K562 (cell line): ENCODE data around the gene AMBRA1. TPM values are rescaled to one million over a fixed set of nuclear protein-coding genes. Genes with fewer than 3 reads are reported as not detected.

Experiments used
- BCOR ChIP-seq: fragments of 450-650 bp; IDR thresholded peaks from 2 replicates; pipeline ENCODE4 v1.6.1; 2016
- BRD9 ChIP-seq: fragments of 450-650 bp; IDR thresholded peaks from 2 replicates; pipeline ENCODE4 v1.6.1; 2018; ENCODE audit warnings: low read depth; ENCODE audit not compliant: partially characterized antibody
- C11orf30 ChIP-seq: fragments of 450-650 bp; IDR thresholded peaks from 2 replicates; pipeline ENCODE4 v1.6.1; 2016; ENCODE audit warnings: low read depth, mild to moderate bottlenecking
- CREB3L1 ChIP-seq: fragments of 450-650 bp; IDR thresholded peaks from 2 replicates; pipeline ENCODE4 v1.6.1; 2014; ENCODE audit warnings: low read depth, mild to moderate bottlenecking, moderate library complexity, borderline replicate concordance
- CXXC5 ChIP-seq: fragments of 250-450 bp; sonication (Bioruptor Pico); IDR thresholded peaks from 2 replicates; pipeline ENCODE4 v1.8.0; 2022; ENCODE audit warnings: inconsistent platforms, mild to moderate bottlenecking, moderate library complexity
- E2F3 ChIP-seq: fragments of 250-450 bp; sonication (Bioruptor Pico); IDR thresholded peaks from 2 replicates; pipeline ENCODE4 v1.4.0; 2020; ENCODE audit warnings: mild to moderate bottlenecking
- FOSL1 ChIP-seq: fragments of 200-800 bp; sonication (Bioruptor generic); conservative IDR thresholded peaks from 2 replicates; pipeline ENCODE4 v1.6.1; 2016; ENCODE audit warnings: missing genetic modification characterization, missing compliant biosample characterization
- GATAD2A ChIP-seq: fragments of 450-650 bp; IDR thresholded peaks from 2 replicates; pipeline ENCODE4 v1.6.1; 2017
- HMGN3 ChIP-seq: IDR thresholded peaks from 2 replicates; pipeline ENCODE4 v1.6.1; 2011; ENCODE audit warnings: borderline replicate concordance, low read depth, mild to moderate bottlenecking, mixed read lengths, low read length; ENCODE audit not compliant: insufficient read length; ENCODE audit errors: extremely low read depth
- MTA3 ChIP-seq: fragments of 450-650 bp; formaldehyde crosslinking; IDR thresholded peaks from 2 replicates; pipeline ENCODE4 v1.6.1; 2017; ENCODE audit warnings: mild to moderate bottlenecking, borderline replicate concordance
- NONO ChIP-seq, 2 experiments: fragments of 200-400 bp in 1 of 2; fragments of 450-650 bp in 1 of 2; formaldehyde crosslinking in 1 of 2; IDR thresholded peaks; 2 replicates each; pipeline ENCODE4 v1.6.1; 2017; ENCODE audit warnings: low read depth in 2 of 2, mild to moderate bottlenecking in 2 of 2, moderate library complexity in 2 of 2, low read length in 1 of 2
- PCBP1 ChIP-seq: fragments of 200-400 bp; formaldehyde crosslinking; IDR thresholded peaks from 2 replicates; pipeline ENCODE4 v1.6.1; 2018; ENCODE audit warnings: mild to moderate bottlenecking, low read depth, low read length; ENCODE audit not compliant: poor library complexity, severe bottlenecking
- POLR2A ChIP-seq: fragments of 450-650 bp; conservative IDR thresholded peaks from 2 replicates; pipeline ENCODE4 v1.6.1; 2016
- STAT5A ChIP-seq: IDR thresholded peaks from 2 replicates; pipeline ENCODE4 v1.6.1; 2012; ENCODE audit warnings: low read length, inconsistent platforms, borderline replicate concordance
- TRIM28 ChIP-seq: fragments of 450-650 bp; IDR thresholded peaks from 2 replicates; pipeline ENCODE4 v1.6.1; 2017
- ZNF197 ChIP-seq: fragments of 200-800 bp; sonication (Bioruptor generic); IDR thresholded peaks from 2 replicates; pipeline ENCODE4 v1.6.1; 2016; ENCODE audit warnings: low read depth, missing genetic modification characterization, missing compliant biosample characterization
- polyA plus RNA-seq, 8 experiments: library from polyadenylated mRNA; depleted of rRNA in 4 of 8; stranded (reverse) in 5 of 8; unstranded in 3 of 8; fragments of >200 nt; fragmentation: Nextera tagmentation in 2 of 8; fragmentation: Illumina TruSeq in 1 of 8; extraction: Ambion mirVana in 2 of 8; extraction: Trizol in 1 of 8; gene quantifications; 2 replicates each; pipeline versions ENCODE4 v1.2.1 to v1.2.3, GENCODE V29; 2011 to 2014; ENCODE audit warnings: inconsistent platforms in 1 of 8, missing spikeins in 1 of 8
- total RNA-seq, 7 experiments: library from RNA; depleted of rRNA in 6 of 7; stranded (reverse); fragments of >200 nt in 6 of 7; fragmentation: Illumina TruSeq in 2 of 7; extraction: Trizol in 2 of 7; gene quantifications; 2 replicates each; pipeline versions ENCODE4 v1.2.1 to v1.2.3, GENCODE V29; 2011 to 2021; ENCODE audit warnings: low replicate concordance in 1 of 7
- TF ChIP-seq, protein P1 (sequence below): fragments of 450-650 bp; formaldehyde crosslinking; IDR thresholded peaks from 2 replicates; pipeline ENCODE4 v1.4.0; 2020; ENCODE audit warnings: mild to moderate bottlenecking, moderate library complexity
- TF ChIP-seq, protein P2 (sequence below): fragments of 450-650 bp; conservative IDR thresholded peaks from 2 replicates; pipeline ENCODE4 v1.6.1; 2016; ENCODE audit warnings: missing genetic modification characterization, low read depth, mild to moderate bottlenecking, control low read depth, missing compliant biosample characterization
- TF ChIP-seq, protein P3 (sequence below): fragments of 150-350 bp; conservative IDR thresholded peaks from 2 replicates; pipeline ENCODE4 v1.6.1; 2014; ENCODE audit warnings: low read length
- TF ChIP-seq, protein P4 (sequence below): fragments of 450-650 bp; IDR thresholded peaks from 2 replicates; pipeline ENCODE4 v1.6.1; 2016; ENCODE audit warnings: antibody characterized with exemption

AMBRA1 gene
- total and polyA plus RNA-seq, 9 of the 15 experiments (the other 6 are each of a cell fraction or from before 2014, with no cell fraction given): 0.15 to 24.5 (median 13.0) TPM

- TF ChIP-seq TRIM28 (0 out of 2 replicates have a peak, but pooled peaks have one; percentile 28), CXXC5 (peak; percentile 66), CREB3L1 (no peak), MTA3 (peak; percentile 54), ZNF197 (CRISPR knock-in tag) (no peak), STAT5A (no peak), HMGN3 (peak; percentile 31), NONO (IDR thresholded peaks at IDR 0.05; ENCODE audit: low read depth in 2 of 2, low read length in 1 of 2) (no peak), C11orf30 (no peak), E2F3 (CRISPR knock-in tag) (0 out of 2 replicates have a peak, but pooled peaks have one; percentile 19), PCBP1 (peak; percentile 69), BRD9 (no peak), GATAD2A (peak; percentile 68; the same call in 1 of the 2 replicates), BCOR (peak; percentile 43; the same call in 1 of the 2 replicates), FOSL1 (peak; percentile 76), POLR2A (peak; percentile 66)
- TF ChIP-seq, protein P1, sequence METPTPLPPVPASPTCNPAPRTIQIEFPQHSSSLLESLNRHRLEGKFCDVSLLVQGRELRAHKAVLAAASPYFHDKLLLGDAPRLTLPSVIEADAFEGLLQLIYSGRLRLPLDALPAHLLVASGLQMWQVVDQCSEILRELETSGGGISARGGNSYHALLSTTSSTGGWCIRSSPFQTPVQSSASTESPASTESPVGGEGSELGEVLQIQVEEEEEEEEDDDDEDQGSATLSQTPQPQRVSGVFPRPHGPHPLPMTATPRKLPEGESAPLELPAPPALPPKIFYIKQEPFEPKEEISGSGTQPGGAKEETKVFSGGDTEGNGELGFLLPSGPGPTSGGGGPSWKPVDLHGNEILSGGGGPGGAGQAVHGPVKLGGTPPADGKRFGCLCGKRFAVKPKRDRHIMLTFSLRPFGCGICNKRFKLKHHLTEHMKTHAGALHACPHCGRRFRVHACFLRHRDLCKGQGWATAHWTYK (CRISPR knock-in tag): peak; percentile 61; the same call in 1 of the 2 replicates
- TF ChIP-seq, protein P2, sequence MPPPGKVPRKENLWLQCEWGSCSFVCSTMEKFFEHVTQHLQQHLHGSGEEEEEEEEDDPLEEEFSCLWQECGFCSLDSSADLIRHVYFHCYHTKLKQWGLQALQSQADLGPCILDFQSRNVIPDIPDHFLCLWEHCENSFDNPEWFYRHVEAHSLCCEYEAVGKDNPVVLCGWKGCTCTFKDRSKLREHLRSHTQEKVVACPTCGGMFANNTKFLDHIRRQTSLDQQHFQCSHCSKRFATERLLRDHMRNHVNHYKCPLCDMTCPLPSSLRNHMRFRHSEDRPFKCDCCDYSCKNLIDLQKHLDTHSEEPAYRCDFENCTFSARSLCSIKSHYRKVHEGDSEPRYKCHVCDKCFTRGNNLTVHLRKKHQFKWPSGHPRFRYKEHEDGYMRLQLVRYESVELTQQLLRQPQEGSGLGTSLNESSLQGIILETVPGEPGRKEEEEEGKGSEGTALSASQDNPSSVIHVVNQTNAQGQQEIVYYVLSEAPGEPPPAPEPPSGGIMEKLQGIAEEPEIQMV (tag): no peak
- TF ChIP-seq, protein P3, sequence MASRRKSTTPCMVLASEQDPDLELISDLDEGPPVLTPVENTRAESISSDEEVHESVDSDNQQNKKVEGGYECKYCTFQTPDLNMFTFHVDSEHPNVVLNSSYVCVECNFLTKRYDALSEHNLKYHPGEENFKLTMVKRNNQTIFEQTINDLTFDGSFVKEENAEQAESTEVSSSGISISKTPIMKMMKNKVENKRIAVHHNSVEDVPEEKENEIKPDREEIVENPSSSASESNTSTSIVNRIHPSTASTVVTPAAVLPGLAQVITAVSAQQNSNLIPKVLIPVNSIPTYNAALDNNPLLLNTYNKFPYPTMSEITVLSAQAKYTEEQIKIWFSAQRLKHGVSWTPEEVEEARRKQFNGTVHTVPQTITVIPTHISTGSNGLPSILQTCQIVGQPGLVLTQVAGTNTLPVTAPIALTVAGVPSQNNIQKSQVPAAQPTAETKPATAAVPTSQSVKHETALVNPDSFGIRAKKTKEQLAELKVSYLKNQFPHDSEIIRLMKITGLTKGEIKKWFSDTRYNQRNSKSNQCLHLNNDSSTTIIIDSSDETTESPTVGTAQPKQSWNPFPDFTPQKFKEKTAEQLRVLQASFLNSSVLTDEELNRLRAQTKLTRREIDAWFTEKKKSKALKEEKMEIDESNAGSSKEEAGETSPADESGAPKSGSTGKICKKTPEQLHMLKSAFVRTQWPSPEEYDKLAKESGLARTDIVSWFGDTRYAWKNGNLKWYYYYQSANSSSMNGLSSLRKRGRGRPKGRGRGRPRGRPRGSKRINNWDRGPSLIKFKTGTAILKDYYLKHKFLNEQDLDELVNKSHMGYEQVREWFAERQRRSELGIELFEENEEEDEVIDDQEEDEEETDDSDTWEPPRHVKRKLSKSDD: no peak
- TF ChIP-seq, protein P4, sequence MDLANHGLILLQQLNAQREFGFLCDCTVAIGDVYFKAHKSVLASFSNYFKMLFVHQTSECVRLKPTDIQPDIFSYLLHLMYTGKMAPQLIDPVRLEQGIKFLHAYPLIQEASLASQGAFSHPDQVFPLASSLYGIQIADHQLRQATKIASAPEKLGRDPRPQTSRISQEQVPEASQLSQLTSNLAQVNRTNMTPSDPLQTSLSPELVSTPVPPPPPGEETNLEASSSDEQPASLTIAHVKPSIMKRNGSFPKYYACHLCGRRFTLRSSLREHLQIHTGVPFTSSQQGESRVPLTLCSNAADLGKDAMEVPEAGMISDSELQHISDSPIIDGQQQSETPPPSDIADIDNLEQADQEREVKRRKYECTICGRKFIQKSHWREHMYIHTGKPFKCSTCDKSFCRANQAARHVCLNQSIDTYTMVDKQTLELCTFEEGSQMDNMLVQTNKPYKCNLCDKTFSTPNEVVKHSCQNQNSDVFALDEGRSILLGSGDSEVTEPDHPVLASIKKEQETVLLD: peak; percentile 37
Measured at GRCh38 chr11:46380340-46381047, 213.3 kb downstream of the AMBRA1 start (continued).
